WTC11 (cell line): Measurements from ENCODE around the gene MN1.

ENCODE experiments used
- IRF2 ChIP-seq: sonication (generic); formaldehyde crosslinking; IDR thresholded peaks from 2 replicates; pipeline ENCODE4 v1.8.0; 2022; ENCODE audit warnings: low read depth, missing genetic modification reagents, borderline replicate concordance
- NR1H2 ChIP-seq: sonication (generic); formaldehyde crosslinking; IDR thresholded peaks from 2 replicates; pipeline ENCODE4 v1.9.0; 2021; ENCODE audit warnings: mild to moderate bottlenecking, moderate library complexity, missing genetic modification reagents
- TF ChIP-seq, protein P1 (sequence below): sonication (generic); formaldehyde crosslinking; IDR thresholded peaks from 2 replicates; pipeline ENCODE4 v1.8.1; 2023; ENCODE audit warnings: mild to moderate bottlenecking, missing genetic modification reagents, borderline replicate concordance

DNA sequence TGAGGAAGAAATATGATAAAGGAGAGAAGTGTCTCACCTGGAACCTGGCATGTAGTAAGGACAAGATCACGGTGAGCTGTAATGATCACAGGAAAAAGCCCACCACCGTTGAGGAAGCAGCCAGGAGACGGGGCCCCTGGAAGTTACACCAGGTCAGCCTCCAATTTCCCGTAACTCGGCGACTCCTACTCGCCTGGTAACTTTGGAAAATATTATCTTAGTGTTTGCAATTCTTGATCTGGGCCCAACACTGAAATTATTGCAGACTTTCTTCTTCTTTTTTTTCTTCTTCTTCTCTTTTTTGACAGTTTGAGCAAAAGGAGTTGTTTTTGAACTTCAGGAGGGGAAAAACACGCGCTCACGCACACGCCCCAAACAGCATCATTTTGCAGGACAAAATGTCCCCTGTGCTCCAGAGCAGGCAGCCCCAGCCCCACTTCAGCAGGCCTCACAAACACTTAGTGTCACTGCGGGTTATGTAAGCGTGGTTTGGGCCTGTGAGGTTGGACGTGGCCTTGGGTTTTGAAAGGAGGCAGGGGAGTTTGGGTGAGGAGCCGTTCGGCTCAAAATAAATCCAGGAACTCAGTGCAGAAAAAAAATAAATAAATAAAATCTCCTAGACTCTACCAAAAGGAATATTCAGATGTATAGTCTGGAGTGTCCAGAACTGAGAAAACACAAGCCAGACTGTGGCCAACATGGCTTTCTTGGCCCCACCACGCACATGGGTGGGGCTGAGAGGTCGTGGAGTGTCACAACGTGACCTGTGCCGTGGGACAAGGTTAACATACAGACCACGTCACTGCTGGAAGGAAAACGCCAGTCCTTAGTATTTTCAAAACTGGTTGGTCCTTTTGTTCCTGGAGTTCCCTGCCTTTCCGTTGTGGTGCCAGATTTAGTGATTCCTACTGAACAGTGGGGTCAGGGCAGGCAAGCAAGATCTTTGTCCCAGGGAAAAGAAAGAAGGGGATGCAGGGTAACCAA, 26.3 kb upstream of the MN1 start:
- no peak for TF ChIP-seq NR1H2
- TF ChIP-seq IRF2 (CRISPR knock-in tag): no peak
- TF ChIP-seq, protein P1, sequence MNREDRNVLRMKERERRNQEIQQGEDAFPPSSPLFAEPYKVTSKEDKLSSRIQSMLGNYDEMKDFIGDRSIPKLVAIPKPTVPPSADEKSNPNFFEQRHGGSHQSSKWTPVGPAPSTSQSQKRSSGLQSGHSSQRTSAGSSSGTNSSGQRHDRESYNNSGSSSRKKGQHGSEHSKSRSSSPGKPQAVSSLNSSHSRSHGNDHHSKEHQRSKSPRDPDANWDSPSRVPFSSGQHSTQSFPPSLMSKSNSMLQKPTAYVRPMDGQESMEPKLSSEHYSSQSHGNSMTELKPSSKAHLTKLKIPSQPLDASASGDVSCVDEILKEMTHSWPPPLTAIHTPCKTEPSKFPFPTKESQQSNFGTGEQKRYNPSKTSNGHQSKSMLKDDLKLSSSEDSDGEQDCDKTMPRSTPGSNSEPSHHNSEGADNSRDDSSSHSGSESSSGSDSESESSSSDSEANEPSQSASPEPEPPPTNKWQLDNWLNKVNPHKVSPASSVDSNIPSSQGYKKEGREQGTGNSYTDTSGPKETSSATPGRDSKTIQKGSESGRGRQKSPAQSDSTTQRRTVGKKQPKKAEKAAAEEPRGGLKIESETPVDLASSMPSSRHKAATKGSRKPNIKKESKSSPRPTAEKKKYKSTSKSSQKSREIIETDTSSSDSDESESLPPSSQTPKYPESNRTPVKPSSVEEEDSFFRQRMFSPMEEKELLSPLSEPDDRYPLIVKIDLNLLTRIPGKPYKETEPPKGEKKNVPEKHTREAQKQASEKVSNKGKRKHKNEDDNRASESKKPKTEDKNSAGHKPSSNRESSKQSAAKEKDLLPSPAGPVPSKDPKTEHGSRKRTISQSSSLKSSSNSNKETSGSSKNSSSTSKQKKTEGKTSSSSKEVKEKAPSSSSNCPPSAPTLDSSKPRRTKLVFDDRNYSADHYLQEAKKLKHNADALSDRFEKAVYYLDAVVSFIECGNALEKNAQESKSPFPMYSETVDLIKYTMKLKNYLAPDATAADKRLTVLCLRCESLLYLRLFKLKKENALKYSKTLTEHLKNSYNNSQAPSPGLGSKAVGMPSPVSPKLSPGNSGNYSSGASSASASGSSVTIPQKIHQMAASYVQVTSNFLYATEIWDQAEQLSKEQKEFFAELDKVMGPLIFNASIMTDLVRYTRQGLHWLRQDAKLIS (CRISPR knock-in tag): no peak
